IPS-NIHi11 (cell line): ENCODE data around the gene BORCS8.
"Not testable (repeated sequence)": the region's sequence is repeated elsewhere in the genome, so short reads cannot be mapped to it uniquely, and the experiment has no call there.

Experiments used
- DNase-seq: peaks from one replicate; pipeline ENCODE4 v3.0.0; 2012; ENCODE audit warnings: mixed read lengths, low spot score

Gene BORCS8

GRCh38 chr19:19179548-19180441 is 12.2 kb downstream of the BORCS8 start:
- DNase-seq: no peak

GRCh38 chr19:19176950-19177349 is 15.0 kb downstream of the BORCS8 start:
- no peak for DNase-seq

GRCh38 chr19:19173243-19173642 is 18.7 kb downstream of the BORCS8 start:
- DNase-seq: not testable (repeated sequence)

- DNase-seq: peak; percentile 49
Observed at GRCh38 chr19:19171821-19172532, 20.0 kb downstream of the BORCS8 start.

GRCh38 chr19:19170873-19171672 is 20.9 kb downstream of the BORCS8 start:
- DNase-seq: no peak

GRCh38 chr19:19170053-19170872 is 21.7 kb downstream of the BORCS8 start, which contains the start of gene MEF2B:
Gene MEF2B, minus strand, starts transcription at chr19:19170263. Its CDS starts 19,528 bp downstream, at chr19:19150735.
- peak; percentile 99 for DNase-seq

GRCh38 chr19:19169236-19170052 is 22.5 kb downstream of the BORCS8 start:
- no peak for DNase-seq

- no peak for DNase-seq
Observed at GRCh38 chr19:19167612-19168011, 24.3 kb downstream of the BORCS8 start.

GRCh38 chr19:19165396-19165795 is 26.6 kb downstream of the BORCS8 start:
- DNase-seq: no peak

- no peak for DNase-seq
Observed at GRCh38 chr19:19162495-19162894, 29.5 kb downstream of the BORCS8 start.

- DNase-seq: peak; percentile 54
Observed at GRCh38 chr19:19160461-19161035, 31.4 kb downstream of the BORCS8 start.

- DNase-seq: no peak
Observed at GRCh38 chr19:19159534-19159933, 32.4 kb downstream of the BORCS8 start.

- DNase-seq: no peak
Observed at GRCh38 chr19:19157808-19158207, 34.1 kb downstream of the BORCS8 start.

- DNase-seq: no peak
Observed at GRCh38 chr19:19155495-19156219, 36.3 kb downstream of the BORCS8 start.

- no peak for DNase-seq
Observed at GRCh38 chr19:19154768-19155494, 37.0 kb downstream of the BORCS8 start.

- DNase-seq: no peak
Observed at GRCh38 chr19:19152668-19153384, 39.1 kb downstream of the BORCS8 start.

- DNase-seq: no peak
Observed at GRCh38 chr19:19151418-19151817, 40.5 kb downstream of the BORCS8 start.

GRCh38 chr19:19149435-19149834 is 42.5 kb downstream of the BORCS8 start:
- DNase-seq: no peak
